Right kidney (tissue), 1 donor: ENCODE data around the gene NPM3.

Experiments used
- DNase-seq: peaks from one replicate; pipeline ENCODE4 v3.0.0-alpha.2; 2016

NPM3 gene

GRCh38 chr10:101776161-101776817, 7.0 kb downstream of the NPM3 start:
- peak; percentile 52 for DNase-seq

DNA sequence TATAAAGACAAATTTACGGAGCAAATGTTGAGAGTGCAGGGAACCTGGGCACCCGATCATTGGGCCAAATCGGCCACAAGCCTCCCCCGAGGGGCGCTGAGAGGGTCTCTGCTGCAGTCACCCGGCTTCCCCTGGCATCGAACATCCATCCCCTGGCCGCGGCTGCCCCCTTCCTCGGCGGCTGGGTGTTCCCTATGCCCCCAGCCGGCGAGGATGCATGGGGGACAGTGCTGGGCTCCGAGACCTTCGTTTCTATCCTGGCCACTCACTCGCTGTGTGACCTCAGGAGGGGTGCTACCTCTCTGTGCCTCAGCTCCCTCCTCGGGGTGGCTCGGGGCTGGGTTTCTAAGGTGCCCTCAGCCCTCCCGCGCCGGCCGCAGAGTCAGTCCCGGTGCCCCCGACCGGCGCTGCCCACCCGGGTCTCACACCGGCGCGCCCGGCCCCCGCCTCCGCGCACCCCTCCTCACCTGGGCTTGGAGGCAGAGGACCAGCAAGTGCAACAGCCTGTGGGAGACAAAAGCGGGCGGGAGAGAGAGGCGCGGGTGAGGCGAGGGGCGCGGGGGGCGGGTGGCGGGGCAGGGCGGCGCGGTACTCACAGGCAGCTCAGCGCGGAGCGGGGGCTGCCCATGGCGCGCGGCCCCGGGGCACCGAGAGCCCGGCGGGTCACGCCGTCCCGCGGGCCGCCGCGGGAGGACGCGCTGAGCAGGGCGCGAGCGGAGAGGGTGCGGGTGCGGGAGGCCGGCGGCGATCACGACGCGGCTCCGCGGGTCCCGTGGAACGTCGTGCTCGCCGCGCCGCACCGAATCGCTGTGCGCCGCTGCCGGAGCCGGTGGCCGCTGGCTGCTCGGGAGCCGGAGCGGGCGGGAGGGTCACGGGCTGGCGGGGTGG, 7.7 kb downstream of the NPM3 start, which contains the start of gene FGF8:
Gene FGF8, minus strand, starts transcription at position 842 of the 888 bp plus-strand sequence. Its CDS starts 214 bp downstream, at position 628.
- DNase-seq = peak; percentile 40

DNA sequence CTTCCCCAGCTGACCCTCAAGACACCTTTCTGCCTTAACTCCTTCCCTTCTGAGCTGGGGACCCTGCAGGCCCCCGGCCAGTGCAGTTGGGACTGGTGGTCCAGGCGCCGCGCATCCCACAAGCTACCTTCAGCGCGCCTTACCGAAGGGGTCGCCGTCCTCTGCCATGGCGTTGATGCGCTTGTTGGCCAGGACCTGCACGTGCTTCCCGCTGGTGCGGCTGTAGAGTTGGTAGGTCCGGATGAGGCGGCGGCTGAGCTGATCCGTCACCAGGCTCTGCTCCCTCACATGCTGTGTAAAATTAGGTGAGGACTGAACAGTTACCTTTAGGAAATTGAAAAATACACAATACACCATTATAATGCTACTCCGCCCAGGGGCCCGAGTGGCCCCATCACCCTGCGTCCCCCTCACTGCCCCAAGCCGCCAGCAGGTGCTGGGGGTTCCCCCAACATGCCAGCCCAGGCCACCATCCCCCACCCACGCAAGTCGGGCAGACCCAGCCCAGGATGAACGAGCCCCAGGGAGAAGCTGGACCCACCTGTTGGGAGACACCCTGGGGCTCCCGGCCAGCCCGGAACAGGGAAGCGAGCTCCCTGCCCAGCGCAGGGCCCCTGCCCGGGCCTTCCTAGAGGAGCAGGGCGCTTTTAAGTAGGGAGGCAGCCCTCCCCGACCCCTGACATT, 8.5 kb downstream of the NPM3 start:
- peak; percentile 38 for DNase-seq

- no peak for DNase-seq
These were observed 9.2 kb downstream of the NPM3 start for GRCh38 chr10:101773923-101774588.

GRCh38 chr10:101772895-101773761, 10.1 kb downstream of the NPM3 start:
- no peak for DNase-seq

DNA sequence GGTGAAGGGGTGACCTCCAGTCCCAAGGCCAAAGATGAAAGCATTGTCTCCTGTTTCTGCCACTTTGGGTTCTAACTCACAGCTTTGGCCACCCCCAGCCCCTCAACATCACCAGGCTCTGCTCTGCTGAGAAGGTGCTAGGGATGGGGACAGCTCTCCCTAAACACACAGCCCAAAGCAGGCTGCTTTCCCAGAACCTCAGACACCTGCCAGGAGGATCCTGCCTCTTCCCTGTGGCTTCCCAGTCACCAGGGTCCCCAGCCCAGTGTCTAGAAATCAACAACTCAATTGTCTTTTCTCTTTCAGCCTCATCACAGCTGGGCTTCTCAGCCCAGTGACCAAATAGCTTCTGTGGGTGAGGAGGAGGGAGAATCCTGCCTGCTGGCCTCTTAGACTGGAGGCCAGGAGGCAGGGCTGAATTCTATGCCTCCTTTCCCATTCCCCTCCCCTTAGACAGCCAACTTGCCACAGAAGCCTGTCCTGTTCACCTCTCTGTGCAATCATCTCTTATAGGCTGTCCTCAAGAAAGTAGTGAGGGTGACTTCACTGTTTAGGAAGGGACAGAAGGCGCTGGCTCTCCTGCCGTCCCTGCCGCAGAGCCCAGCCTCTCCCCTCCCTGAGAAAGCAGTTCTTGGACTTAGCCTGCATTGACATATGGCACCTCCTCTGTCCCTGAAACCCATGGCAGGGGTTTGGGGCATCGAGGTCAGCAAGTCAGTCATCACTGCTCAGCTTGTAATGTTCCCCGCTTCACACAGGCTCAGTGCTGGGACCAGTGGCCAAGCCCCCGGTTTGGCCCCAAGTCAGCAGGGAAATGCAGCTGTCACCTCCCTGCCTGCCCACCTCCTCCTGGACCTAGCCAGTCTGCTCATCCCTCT, 11.0 kb downstream of the NPM3 start:
- DNase-seq = no peak

- DNase-seq = no peak
These were observed 11.9 kb downstream of the NPM3 start for GRCh38 chr10:101771380-101771779.

DNA sequence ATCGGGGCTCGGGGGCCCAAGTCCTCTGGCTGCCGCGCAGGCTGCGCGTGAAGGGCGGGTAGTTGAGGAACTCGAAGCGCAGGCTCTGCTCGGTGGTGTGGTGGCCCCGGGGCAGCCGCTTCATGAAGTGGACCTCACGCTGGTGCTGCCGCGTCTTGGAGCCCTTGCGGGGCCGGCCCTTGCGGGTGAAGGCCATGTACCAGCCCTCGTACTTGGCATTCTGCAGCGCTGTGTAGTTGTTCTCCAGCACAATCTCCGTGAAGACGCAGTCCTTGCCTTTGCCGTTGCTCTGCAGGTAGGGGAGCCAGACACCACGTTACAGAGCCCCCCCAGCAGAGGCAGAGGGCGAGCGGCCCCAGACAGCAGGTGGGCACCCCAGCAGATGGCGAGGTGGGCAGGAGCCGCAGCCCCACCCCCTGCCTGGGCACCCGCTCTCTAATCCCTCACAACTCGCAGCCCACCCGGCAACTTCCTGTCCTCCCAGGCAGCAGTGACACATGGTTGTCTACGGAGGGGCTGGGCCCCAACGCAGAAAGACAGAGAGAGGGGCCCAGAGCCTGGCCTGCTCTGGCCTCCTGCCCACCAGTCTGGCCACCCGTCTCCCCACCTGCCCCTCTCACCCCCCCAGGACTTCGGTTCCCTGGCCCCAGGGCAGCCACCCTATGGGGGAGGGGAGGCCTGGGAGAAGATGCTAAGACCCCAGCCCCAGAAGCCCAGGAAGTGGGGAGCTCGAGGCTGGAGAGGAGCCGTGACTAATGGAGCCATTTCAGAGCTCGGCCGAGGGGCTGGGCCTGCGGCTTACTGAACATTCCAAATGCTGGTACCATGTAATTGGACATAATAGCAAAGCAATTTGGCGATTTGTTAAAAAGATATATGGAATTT, 12.7 kb downstream of the NPM3 start:
- DNase-seq = no peak

DNA sequence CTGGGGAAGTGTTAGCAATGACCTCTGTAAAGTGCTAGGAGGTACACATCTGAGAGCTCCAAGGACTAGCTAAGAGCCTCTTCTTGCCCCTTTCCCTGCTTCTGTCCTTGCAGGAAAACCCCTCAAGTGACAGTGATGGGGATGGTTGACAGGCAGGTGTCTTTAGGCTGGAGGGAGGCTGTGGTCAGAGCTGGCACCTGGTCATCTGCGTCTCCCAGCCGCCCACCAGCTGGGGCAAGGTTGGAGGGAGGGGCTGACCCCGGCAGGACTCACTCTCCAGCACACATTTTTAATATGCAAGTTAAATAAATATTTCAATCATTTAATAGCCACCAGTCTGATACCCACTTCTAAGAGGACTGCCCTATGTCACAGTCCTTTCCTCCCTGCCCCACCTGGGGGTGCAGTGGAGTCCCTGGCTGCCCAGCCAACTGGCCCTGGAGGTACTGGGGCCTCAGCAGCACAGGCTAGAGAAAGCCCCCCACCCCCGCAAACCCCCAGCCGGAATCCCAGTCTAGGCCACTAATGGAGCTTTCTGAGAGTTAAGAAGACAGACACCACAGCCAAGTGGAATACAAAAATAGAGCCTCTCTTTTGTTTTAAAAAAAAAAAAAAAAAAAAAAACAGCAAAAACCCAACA, 13.6 kb downstream of the NPM3 start:
- DNase-seq = no peak

DNA sequence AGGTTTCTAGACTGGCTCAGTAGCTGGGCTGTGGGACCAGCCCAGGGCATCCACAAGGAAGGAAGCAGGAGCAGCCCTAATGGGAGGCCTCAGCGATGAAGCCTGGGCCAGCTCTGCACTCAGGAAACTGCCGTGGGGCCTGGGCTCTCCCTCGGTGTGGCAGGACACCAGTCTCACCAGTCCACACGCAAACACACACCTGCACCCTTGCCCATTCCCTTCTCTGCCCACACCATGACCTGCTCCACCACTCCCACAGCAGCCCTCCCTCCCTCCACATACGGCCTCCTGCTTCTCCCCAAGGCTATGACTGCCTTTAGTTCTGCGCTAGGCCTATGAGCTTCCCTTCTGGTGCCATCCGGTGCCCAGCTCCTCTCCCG, 14.5 kb downstream of the NPM3 start:
- DNase-seq = no peak

DNA sequence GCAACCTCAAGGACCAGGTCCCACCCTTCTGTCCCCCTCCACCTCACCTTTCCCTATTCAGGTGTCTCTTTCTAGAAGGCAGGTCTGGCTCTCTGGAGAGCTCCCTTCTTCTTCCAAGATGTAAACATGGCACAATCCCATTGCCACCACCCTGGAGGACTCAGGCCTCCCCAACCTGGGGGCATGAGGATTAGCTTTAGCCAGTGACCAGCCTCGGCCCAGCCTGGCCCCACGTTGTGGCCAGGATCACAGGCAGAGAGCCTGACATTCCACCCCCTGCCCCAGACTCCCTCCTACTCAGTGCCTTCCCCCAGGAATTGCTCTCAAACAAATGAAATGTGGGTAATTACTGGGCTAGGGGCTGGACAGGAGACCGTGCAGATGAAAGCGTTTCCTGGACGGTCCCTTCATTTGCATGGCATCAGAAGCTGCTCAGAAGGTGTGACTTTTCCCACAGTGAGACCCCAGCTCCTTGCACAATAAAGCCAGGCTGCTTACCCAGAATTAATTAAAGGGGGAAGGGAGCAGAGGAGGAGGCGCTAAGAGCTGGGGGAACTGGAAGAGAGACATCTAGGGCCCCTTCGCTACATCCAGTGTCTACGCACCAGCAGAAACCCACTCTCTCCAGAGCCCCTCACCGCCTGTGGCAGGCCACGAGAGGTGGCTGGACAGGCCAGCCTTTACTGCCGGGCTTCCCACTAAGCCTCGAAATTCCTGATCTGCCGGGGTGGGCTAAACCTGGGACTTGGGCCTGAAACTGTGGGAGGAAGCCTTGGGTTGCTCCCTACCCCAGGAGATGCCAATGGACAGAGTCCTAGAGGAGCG, 15.1 kb downstream of the NPM3 start:
- no peak for DNase-seq

GRCh38 chr10:101767600-101767945, 15.7 kb downstream of the NPM3 start:
- DNase-seq = no peak

DNA sequence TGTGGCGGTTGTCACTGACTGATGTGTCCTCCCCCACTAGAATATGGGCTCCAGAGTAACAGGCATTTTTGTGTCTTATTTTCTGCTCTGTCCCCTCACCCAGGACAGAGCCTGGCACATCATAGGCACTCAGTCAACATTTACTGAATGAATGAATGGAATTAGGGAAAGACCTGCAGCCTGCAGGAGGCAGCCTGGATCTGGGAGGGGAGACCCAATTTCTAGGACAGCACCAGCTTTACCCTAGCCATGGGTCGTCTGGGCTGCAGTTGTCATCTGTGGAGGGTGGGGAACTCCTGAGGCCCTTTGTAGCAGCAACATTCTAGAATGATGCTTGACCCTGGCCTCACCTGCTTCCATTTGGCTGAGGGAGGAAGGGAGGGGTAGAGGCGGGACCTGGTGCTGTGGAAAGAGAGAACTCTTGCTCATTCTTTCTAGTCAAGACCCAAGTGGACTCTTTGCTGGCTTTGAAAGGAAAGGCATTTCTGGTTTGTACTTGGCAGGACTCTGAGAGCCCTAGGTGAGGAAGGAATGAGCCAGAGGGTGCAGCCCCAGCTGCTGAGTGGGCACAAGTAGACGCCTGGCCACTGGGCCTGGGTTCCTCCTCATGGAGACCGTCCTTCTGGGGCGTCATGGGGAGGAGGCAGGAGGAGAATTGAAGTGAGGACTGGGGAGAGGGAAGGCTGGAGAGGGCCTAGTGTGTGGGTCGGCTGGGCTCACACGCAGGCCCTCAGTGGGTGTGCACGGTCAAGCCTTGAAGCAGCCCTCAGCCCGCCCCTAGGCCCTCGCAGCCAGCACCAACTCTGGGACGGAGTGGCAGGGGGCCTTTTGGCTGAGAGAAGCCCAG, 16.3 kb downstream of the NPM3 start:
- DNase-seq = no peak

- DNase-seq = no peak
These were observed 16.9 kb downstream of the NPM3 start for GRCh38 chr10:101766306-101766705.

DNA sequence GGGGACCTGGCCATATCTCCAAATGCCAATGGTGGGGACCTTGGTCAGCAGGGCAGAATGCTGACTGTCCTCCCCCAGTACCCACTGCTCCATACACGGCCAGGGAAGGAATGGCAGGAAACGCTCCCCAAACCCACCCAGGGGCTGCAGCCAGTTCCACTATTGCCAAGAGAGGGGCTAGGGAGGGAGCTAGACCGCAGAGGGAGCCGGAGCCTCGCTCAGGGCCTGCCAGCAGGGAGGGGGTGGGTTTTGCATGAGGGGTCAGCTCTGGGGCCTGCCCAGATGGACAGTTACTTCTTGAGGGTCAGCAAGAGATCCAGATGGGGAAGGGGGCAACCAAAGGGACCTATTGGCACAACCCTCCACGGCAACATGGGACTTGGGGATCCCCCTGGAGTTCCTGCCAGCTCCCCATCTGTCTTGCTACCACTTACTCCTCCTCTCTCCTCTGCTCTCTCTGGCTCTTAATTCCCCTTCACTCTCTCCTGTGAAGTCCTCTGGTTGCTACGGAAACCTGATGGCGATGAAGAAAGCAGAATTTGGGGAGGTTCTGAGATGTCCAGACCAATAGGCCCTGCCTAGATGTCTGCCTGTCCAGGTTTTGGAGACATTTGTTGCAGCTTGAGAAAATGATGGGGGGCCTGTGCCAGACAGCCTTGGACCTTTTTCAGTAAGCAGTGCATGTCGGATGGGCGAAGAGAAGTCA, 20.0 kb downstream of the NPM3 start:
- DNase-seq = no peak

DNA sequence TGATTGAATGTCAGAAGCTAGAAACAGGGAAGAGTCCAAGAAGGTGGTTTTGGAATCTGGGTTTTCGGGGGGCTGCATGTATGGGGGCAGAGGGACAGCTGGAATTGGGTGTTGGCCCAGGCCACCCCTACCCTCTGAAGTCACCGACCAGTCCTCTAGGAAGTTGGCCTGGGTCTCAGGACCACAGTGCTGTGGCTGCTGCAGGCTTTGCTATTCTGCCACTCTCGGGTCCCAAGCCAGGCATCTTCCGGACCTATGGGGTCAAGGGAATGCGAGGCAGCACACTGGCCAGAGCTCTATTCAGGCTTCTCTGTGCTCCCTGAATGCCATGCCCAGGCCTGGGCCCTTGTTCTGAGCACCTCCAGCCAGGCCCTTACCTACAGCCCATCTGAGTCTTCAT, 20.5 kb downstream of the NPM3 start:
- no peak for DNase-seq

- DNase-seq = no peak
These were observed 22.0 kb downstream of the NPM3 start for GRCh38 chr10:101761226-101761625.
